Liver (tissue), 3 donors: ENCODE measurements around the gene ATP2C2.

Experiments used
- FOXA2 ChIP-seq: IDR thresholded peaks from 2 replicates; pipeline ENCODE4 v1.6.1; 2016; ENCODE audit warnings: antibody characterized with exemption
- GABPA ChIP-seq, 2 donors: IDR thresholded peaks in 1 of 2; conservative IDR thresholded peaks in 1 of 2; 2 replicates each; pipeline ENCODE4 v1.6.1; 2016; ENCODE audit warnings: antibody characterized with exemption in 2 of 2, mild to moderate bottlenecking in 1 of 2, moderate library complexity in 1 of 2
- HNF4A ChIP-seq, 2 donors: conservative IDR thresholded peaks; 2 replicates each; pipeline ENCODE4 v1.6.1; 2016; ENCODE audit warnings: antibody characterized with exemption in 2 of 2, mild to moderate bottlenecking in 2 of 2
- RAD21 ChIP-seq, 2 donors: IDR thresholded peaks; 2 replicates each; pipeline ENCODE4 v1.6.1; 2016; ENCODE audit warnings: antibody characterized with exemption in 2 of 2, mild to moderate bottlenecking in 2 of 2
- TAF1 ChIP-seq: conservative IDR thresholded peaks from 2 replicates; pipeline ENCODE4 v1.6.1; 2016; ENCODE audit warnings: antibody characterized with exemption, mild to moderate bottlenecking
- YY1 ChIP-seq: IDR thresholded peaks from 2 replicates; pipeline ENCODE4 v1.6.1; 2016; ENCODE audit warnings: antibody characterized with exemption, mild to moderate bottlenecking
- TF ChIP-seq, protein P1 (sequence below): fragments of 150-350 bp; IDR thresholded peaks from 2 replicates; pipeline ENCODE4 v1.5.1; 2017; ENCODE audit warnings: improper control_type of control experiment, low read depth, low read length; ENCODE audit not compliant: missing input control
- TF ChIP-seq, protein P2 (sequence below): IDR thresholded peaks from 2 replicates; pipeline ENCODE4 v1.6.1; 2016; ENCODE audit warnings: antibody characterized with exemption, mild to moderate bottlenecking
- TF ChIP-seq, protein P3 (sequence below): IDR thresholded peaks from 2 replicates; pipeline ENCODE4 v1.6.1; 2016; ENCODE audit warnings: antibody characterized with exemption
- donor health status: healthy.
- donor health status: healthy.

DNA sequence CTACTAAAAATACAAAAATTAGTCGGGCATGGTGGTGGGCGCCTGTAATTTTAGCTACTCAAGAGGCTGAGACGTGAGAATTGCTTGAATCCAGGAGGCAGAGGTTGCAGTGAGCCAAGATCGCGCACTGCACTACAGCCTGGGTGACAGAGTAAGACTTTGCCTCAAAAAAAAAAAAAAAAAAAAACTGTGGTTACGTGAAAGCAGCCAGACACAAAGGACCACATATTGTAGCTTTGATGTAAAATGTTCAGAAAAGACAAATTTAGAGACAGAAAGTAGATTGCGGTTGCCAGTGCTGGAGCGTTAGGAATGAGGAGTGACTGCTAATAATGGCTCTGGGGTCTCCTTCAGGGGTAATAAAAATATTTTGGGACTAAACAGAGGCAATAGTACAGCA, 140.2 kb downstream of the ATP2C2 start:
- TF ChIP-seq, protein P1, sequence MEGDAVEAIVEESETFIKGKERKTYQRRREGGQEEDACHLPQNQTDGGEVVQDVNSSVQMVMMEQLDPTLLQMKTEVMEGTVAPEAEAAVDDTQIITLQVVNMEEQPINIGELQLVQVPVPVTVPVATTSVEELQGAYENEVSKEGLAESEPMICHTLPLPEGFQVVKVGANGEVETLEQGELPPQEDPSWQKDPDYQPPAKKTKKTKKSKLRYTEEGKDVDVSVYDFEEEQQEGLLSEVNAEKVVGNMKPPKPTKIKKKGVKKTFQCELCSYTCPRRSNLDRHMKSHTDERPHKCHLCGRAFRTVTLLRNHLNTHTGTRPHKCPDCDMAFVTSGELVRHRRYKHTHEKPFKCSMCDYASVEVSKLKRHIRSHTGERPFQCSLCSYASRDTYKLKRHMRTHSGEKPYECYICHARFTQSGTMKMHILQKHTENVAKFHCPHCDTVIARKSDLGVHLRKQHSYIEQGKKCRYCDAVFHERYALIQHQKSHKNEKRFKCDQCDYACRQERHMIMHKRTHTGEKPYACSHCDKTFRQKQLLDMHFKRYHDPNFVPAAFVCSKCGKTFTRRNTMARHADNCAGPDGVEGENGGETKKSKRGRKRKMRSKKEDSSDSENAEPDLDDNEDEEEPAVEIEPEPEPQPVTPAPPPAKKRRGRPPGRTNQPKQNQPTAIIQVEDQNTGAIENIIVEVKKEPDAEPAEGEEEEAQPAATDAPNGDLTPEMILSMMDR: no peak
- TF ChIP-seq, protein P2, sequence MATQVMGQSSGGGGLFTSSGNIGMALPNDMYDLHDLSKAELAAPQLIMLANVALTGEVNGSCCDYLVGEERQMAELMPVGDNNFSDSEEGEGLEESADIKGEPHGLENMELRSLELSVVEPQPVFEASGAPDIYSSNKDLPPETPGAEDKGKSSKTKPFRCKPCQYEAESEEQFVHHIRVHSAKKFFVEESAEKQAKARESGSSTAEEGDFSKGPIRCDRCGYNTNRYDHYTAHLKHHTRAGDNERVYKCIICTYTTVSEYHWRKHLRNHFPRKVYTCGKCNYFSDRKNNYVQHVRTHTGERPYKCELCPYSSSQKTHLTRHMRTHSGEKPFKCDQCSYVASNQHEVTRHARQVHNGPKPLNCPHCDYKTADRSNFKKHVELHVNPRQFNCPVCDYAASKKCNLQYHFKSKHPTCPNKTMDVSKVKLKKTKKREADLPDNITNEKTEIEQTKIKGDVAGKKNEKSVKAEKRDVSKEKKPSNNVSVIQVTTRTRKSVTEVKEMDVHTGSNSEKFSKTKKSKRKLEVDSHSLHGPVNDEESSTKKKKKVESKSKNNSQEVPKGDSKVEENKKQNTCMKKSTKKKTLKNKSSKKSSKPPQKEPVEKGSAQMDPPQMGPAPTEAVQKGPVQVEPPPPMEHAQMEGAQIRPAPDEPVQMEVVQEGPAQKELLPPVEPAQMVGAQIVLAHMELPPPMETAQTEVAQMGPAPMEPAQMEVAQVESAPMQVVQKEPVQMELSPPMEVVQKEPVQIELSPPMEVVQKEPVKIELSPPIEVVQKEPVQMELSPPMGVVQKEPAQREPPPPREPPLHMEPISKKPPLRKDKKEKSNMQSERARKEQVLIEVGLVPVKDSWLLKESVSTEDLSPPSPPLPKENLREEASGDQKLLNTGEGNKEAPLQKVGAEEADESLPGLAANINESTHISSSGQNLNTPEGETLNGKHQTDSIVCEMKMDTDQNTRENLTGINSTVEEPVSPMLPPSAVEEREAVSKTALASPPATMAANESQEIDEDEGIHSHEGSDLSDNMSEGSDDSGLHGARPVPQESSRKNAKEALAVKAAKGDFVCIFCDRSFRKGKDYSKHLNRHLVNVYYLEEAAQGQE: no peak
- TF ChIP-seq GABPA (IDR thresholded peaks at IDR 0.05 in 1 of 2, conservative IDR thresholded peaks at IDR 0.05 in 1 of 2): no peak
- no peak for TF ChIP-seq HNF4A (conservative IDR thresholded peaks at IDR 0.05)
- TF ChIP-seq YY1: no peak
- TF ChIP-seq, protein P3, sequence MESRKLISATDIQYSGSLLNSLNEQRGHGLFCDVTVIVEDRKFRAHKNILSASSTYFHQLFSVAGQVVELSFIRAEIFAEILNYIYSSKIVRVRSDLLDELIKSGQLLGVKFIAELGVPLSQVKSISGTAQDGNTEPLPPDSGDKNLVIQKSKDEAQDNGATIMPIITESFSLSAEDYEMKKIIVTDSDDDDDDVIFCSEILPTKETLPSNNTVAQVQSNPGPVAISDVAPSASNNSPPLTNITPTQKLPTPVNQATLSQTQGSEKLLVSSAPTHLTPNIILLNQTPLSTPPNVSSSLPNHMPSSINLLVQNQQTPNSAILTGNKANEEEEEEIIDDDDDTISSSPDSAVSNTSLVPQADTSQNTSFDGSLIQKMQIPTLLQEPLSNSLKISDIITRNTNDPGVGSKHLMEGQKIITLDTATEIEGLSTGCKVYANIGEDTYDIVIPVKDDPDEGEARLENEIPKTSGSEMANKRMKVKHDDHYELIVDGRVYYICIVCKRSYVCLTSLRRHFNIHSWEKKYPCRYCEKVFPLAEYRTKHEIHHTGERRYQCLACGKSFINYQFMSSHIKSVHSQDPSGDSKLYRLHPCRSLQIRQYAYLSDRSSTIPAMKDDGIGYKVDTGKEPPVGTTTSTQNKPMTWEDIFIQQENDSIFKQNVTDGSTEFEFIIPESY: no peak
- no peak for TF ChIP-seq FOXA2
- no peak for TF ChIP-seq TAF1
- no peak for TF ChIP-seq RAD21 (IDR thresholded peaks at IDR 0.05)
